ENCODE data around the gene OXSR1. TPM values are rescaled to one million over a fixed set of nuclear protein-coding genes. Genes with fewer than 3 reads are reported as not detected.

The OXSR1 gene
- total RNA-seq, 1 donor from 2014 or later = 36.0 TPM

DNA sequence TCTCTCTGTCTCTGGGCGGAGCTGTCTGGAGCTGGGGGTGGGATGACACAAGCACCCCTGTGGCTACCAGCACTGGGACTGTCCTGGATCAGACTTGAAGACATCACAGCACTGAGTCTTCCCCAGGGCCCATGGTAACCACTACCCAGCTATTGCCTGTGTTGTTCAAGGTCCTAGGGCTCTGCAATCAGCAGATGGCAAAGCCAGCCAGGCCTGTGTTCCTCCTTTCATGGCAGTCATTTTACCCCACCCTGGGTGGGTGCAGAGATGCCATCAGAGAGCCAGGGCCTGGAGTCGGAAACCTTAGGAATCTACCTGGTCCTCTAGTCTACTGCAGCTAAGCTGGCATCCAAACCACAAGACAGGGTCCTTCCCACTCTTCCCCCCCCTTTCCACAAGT lies 38.4 kb downstream of the OXSR1 start:
- H3K27ac Mint-ChIP-seq (ENCODE audit: unreplicated experiment) = no peak overlapping the region

GRCh38 chr3:38204599-38205471 lies 39.5 kb downstream of the OXSR1 start:
- H3K9me3 Mint-ChIP-seq (ENCODE audit: unreplicated experiment) = no peaks in the 10 kb centered on the region
- no peaks in the 10 kb centered on the region for H3K27me3 Mint-ChIP-seq (ENCODE audit: unreplicated experiment)
- TF ChIP-seq, protein P1, sequence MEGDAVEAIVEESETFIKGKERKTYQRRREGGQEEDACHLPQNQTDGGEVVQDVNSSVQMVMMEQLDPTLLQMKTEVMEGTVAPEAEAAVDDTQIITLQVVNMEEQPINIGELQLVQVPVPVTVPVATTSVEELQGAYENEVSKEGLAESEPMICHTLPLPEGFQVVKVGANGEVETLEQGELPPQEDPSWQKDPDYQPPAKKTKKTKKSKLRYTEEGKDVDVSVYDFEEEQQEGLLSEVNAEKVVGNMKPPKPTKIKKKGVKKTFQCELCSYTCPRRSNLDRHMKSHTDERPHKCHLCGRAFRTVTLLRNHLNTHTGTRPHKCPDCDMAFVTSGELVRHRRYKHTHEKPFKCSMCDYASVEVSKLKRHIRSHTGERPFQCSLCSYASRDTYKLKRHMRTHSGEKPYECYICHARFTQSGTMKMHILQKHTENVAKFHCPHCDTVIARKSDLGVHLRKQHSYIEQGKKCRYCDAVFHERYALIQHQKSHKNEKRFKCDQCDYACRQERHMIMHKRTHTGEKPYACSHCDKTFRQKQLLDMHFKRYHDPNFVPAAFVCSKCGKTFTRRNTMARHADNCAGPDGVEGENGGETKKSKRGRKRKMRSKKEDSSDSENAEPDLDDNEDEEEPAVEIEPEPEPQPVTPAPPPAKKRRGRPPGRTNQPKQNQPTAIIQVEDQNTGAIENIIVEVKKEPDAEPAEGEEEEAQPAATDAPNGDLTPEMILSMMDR (IDR thresholded peaks at IDR 0.05; ENCODE audit: unreplicated experiment) = no peak
- peaks cover 14% of the 10 kb centered on the region for H3K4me1 Mint-ChIP-seq (ENCODE audit: unreplicated experiment)
- no peak overlapping the region for H3K4me3 Mint-ChIP-seq (ENCODE audit: unreplicated experiment)
- no peak overlapping the region for H3K27ac Mint-ChIP-seq (ENCODE audit: unreplicated experiment)
- DNase-seq (ENCODE audit: low spot score) = no peak
- H3K36me3 Mint-ChIP-seq (ENCODE audit: low read depth, unreplicated experiment) = peaks cover 22% of the 10 kb centered on the region

More for the DNA sequence above, 38.4 kb downstream of the OXSR1 start:
- H3K9me3 Mint-ChIP-seq (ENCODE audit: unreplicated experiment) = no peaks in the 10 kb centered on the region
- no peak for DNase-seq (ENCODE audit: low spot score)
- TF ChIP-seq, protein P1 (IDR thresholded peaks at IDR 0.05; ENCODE audit: unreplicated experiment) = no peak
- peaks cover 16% of the 10 kb centered on the region for H3K4me1 Mint-ChIP-seq (ENCODE audit: unreplicated experiment)
- peaks cover 22% of the 10 kb centered on the region for H3K36me3 Mint-ChIP-seq (ENCODE audit: low read depth, unreplicated experiment)
- H3K4me3 Mint-ChIP-seq (ENCODE audit: unreplicated experiment) = no peak overlapping the region
- no peaks in the 10 kb centered on the region for H3K27me3 Mint-ChIP-seq (ENCODE audit: unreplicated experiment)

DNA sequence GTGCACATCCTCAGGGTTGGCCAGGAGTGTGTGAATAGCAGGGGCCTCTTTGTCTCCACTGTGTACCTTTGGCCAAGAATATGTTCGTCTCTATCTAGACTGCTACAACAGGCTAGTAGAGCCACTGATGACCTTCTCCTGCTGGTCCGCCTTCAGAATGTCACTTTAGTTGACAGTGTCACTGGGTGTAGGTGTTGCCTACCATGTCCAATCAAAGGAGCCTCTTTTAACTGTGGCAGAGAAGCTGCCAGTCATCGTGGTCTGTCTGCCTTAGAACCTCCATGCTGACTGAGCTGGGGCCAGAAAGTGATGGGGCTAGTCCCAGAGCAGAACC lies 40.1 kb downstream of the OXSR1 start:
- Mint-ChIP-seq H3K27me3 (ENCODE audit: unreplicated experiment) (no peaks in the 10 kb centered on the region), H3K36me3 (ENCODE audit: low read depth, unreplicated experiment) (peaks cover 22% of the 10 kb centered on the region), H3K27ac (ENCODE audit: unreplicated experiment) (no peak overlapping the region), H3K4me3 (ENCODE audit: unreplicated experiment) (no peak overlapping the region), H3K4me1 (ENCODE audit: unreplicated experiment) (peaks cover 14% of the 10 kb centered on the region), H3K9me3 (ENCODE audit: unreplicated experiment) (no peaks in the 10 kb centered on the region)
- no peak for DNase-seq (ENCODE audit: low spot score)
- TF ChIP-seq, protein P1 (IDR thresholded peaks at IDR 0.05; ENCODE audit: unreplicated experiment) = no peak

GRCh38 chr3:38207254-38208003 lies 42.1 kb downstream of the OXSR1 start:
- peaks cover 16% of the 10 kb centered on the region for H3K4me1 Mint-ChIP-seq (ENCODE audit: unreplicated experiment)
- H3K36me3 Mint-ChIP-seq (ENCODE audit: low read depth, unreplicated experiment) = peaks cover 17% of the 10 kb centered on the region
- no peaks in the 10 kb centered on the region for H3K27me3 Mint-ChIP-seq (ENCODE audit: unreplicated experiment)
- H3K9me3 Mint-ChIP-seq (ENCODE audit: unreplicated experiment) = no peaks in the 10 kb centered on the region
- H3K27ac Mint-ChIP-seq (ENCODE audit: unreplicated experiment) = peak overlapping the region; percentile 49
- no peak for DNase-seq (ENCODE audit: low spot score)
- H3K4me3 Mint-ChIP-seq (ENCODE audit: unreplicated experiment) = no peak overlapping the region
- TF ChIP-seq, protein P1 (IDR thresholded peaks at IDR 0.05; ENCODE audit: unreplicated experiment) = no peak

Measured in endothelial cell (in vitro differentiated cells).